Right ventricle myocardium inferior (tissue), 1 donor: ENCODE measurements around the gene KDELR3. TPM values are rescaled to one million over a fixed set of nuclear protein-coding genes. Genes with fewer than 3 reads are reported as not detected.

Source experiments
- ATAC-seq: fragments of 200-7000 bp; cut with Tn5 transposase; one replicate; pipeline ENCODE4 v1.9.1; 2020; ENCODE audit warnings: mild to moderate bottlenecking, moderate library complexity
- DNase-seq: peaks from one replicate; pipeline ENCODE4 v3.0.0; 2021; ENCODE audit errors: missing footprints
- intact Hi-C: fragments of 100-400 bp; cut with DNase I; formaldehyde crosslinking; loops from one replicate; pipeline ENCODE4 v1.11.0; 2022
- long read RNA-seq: library from polyadenylated mRNA; unstranded; transcript quantifications from one replicate; pipeline ENCODE4 v2.0.0, GENCODE V29; 2021
- total RNA-seq: library from RNA; stranded (reverse); fragmentation: NEBNext Ultra II Directional; extraction: Animal tissue kit (Norgen Biotek cat#: 25700); gene quantifications from one replicate; pipeline ENCODE4 v1.2.1, GENCODE V29; 2021
- donor health status: DM: no; HTN: yes; CAD: no; lungs with severe emphysema.

Gene KDELR3
- 4.4 TPM for total RNA-seq
- long read RNA-seq, partial matches to known transcripts: 1 of 4 reads
- long read RNA-seq, other reads (novel, unspliced or antisense): 0 of 4 reads

DNA sequence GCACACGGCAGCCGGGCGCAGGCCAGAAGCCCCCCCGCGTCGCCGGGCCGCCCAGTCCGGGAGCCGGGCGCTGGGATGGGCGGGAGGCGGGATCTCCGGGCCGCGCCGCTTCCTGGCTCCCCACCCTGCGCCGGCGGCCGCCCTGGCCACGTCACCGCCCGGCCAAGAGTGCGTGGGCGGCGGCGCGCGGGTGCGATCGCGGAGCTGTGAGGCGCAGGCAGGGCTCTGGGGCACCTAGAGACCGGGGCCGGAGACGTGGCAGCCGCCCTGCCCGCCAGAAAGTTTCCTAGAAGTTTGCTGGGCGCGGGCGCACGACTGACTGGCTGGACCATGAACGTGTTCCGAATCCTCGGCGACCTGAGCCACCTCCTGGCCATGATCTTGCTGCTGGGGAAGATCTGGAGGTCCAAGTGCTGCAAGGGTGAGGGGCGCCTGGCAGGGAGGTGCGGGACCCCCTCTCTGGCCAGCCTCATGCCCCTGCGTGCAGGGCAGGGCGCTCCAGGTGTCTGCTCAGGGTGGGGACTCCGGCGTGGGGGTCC is at the start of gene KDELR3:
Gene KDELR3 (plus strand): TSS at position 193 of the 539 bp plus-strand sequence. CDS start 138 bp downstream, at position 331.
- DNase-seq: peak; percentile 80
- peak; percentile 89 for ATAC-seq
- intact Hi-C loops: no loop called here

GRCh38 chr22:38418589-38418988 is 49.3 kb upstream of the KDELR3 start:
- intact Hi-C loops: loop anchor here (5.0 kb wide), 1 partner anchor 44 kb away; no protein-coding TSS in a partner anchor
- DNase-seq: no peak
- no peak for ATAC-seq

DNA sequence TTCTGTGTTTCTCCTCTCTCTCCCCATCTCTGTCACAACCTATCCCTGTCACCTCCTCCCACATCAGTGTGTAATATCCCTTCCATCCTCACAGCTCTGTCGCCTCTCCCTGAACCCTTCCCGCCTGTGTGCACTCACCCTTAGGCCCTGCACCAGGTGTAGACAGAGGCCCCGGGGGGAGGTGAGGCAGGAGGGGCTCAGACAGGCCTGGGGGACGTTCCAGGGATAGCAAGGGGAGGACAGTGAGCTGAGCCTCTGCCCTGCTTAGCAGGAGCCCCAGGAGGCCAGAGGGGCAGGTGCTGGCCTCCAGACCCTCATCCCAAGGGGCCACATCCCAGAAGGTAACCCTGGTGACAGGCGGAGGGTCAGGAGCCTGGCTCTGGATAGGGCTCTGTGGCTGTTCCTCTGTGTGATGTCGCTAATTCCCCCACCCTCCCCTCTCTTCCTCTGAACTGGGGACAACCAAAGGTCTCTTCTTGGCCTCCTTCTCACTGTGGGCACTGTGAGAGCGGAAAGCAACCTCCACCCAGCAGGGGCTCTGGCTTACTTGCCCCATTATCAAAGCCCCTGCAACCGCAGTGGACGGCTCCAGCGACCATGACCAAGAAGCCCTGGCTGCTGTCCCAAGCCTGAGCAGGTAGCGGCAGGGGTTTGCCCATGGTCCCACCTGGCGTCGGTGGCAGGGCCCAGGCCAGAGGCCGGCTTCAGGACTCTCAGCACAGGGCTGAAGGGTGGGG is 48.6 kb upstream of the KDELR3 start:
- intact Hi-C loops: loop anchor here (5.0 kb wide), 1 partner anchor 43 kb away; no protein-coding TSS in a partner anchor
- DNase-seq (peak; percentile 58), ATAC-seq (no peak)

DNA sequence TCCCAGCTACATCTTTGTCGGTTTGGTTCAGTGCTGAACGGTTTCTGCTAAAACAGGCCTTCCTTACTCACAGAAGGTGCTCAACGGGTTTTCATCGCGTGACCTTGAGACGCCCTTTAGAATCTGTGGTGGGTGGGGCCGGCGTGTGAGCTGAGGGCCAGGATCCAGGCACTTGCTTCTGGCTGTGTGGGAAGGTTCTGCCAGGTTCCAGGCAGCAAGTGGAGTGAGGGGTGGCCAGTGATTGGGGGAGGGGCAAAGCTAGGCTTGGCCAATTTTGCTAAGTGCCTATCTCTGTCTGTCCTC is 48.1 kb upstream of the KDELR3 start:
- DNase-seq (peak; percentile 60), ATAC-seq (no peak)
- intact Hi-C loops: loop anchor here (5.0 kb wide), 1 partner anchor 42 kb away; no protein-coding TSS in a partner anchor

GRCh38 chr22:38420734-38421133 is 47.2 kb upstream of the KDELR3 start:
- intact Hi-C loops: no loop called here
- DNase-seq (no peak), ATAC-seq (no peak)

DNA sequence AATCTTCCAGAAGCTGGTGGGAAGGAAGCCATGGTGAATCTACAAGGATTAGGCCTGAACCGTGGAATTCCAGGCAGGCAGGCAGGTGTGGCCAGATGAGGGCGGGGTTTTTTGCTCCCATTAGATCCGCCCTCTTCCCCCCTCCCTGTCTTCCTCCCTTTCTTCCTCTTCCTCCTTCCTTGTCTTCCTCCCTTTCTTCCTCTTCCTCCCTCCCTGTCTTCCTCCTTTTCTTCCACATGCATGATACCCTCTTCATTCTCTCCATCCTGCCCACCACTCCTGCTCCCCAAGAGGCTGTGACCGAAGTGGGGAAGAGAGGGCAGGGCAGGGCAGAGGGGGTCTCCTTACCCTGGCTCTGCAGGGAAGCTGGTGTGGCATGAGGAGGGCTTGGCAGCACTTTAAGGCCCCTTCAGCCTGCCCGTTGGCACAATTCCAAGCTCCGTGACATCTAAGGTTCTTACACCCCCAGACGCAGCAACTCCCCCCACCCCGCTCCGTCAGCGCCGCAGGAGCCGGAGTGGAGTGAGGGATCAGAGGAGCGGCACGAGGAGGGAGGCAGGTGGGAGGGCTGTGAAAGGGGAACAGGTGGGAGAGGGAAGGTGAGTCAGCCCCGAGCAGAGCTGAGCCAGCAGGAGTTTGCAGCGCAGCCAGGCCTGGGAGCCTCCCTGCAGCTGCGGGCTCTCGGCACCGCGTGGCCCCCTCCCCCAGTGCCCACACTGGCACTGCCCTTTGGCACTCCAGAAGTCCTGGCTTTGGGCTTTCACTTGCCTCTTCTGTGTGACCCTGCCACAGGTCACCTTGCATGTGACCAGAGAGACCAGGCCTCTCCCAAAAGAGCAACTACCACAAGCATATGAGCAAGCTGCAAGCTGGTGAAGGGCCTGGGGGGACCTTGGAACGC is 45.0 kb upstream of the KDELR3 start:
- intact Hi-C loops: no loop called here
- peak; percentile 11 for DNase-seq
- no peak for ATAC-seq

DNA sequence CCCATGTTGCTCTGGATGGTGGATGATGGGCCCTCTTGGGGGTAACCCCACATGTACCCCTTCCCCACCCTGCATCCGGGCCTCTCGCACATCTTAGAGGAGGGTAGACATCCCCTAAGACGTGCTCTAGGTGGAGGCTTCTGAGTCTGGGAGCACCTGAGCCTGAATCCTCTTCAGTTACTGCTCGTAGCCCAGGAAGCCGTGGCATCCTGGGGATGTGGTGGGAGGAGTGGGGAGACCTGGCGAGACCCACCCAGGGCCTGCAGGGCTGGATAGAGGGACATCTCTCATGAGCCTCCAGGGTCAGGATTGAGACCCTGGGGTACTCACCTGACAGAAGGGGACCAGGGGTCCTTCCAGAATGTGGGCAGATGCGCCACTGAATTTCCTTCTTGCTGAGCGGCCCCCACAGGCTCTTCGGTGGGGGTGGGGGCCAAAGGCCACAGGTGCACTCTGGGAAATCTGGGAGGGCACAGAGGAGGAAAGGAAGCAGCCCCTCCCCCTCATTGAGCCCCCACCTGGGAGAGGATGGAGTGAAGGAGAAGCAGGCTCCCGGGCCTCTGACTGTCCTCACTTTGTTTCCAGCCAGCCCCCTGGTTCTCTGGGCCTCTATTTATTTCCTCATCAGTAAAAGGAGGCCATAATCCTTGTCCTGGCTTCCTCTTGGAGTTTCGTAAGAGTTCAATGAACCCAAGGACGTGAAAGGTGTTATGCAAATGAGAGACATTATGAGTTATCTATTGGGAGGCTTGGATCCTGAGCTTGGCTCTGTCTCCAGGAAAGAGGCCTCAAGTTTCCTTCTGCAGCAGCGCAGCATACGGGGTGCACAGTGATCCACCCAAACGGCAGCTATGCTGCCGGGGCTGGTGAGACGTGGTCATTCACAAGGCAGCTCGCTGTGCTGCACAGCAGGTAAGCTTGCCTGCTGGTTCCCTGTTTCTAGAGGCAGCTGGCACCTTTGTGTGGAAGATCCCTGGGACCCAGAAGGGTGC is 44.1 kb upstream of the KDELR3 start:
- intact Hi-C loops: no loop called here
- no peak for ATAC-seq
- DNase-seq: peak; percentile 21

DNA sequence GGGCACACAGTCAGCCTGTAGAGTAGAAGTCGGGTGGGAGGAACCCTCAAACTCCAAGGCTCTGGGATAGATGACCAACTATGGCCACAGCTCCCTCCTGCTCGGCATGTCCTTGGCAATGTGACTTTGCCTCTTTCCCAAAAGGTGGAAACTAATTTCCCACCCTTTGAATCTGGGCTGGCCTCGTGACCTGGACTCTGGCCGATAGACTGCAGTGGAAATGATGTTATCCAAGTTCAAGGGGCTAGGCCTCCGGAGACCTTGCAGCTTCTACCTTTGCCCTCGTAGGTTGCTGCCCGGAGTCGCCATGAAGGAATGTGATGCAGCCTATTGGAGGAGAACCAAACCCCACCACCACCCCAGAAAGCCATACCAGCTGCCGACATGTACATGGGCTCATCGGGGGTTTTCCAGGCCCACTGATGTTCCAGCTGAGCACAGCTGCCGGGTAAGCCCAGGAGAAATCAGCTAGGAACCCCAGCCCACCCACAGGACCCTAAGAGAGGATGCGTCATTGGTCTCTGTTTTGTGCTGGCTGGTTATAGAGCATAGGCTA is 43.3 kb upstream of the KDELR3 start:
- intact Hi-C loops: no loop called here
- DNase-seq: peak; percentile 9
- no peak for ATAC-seq

DNA sequence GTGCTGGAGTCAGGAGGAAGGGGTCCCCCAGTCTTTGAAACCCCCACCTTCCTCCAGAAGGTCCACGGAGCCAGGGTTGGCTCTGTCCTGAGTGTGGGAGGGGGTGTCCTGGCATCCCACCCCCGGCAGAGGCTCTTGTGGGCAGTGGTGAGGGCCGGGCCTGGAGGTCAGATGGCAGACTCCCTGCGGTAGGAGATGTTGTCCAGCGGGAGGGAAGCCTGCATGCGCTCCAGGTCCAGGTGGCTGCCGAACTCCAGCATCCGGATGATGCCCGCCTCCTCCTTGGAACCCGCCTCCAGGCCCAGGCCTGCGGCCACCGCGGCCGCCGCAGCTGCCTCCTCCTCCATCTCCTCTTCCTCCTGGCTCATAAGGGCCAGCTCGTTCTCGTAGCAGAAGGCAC is 41.3 kb upstream of the KDELR3 start:
- ATAC-seq (no peak), DNase-seq (peak; percentile 13)
- intact Hi-C loops: no loop called here

DNA sequence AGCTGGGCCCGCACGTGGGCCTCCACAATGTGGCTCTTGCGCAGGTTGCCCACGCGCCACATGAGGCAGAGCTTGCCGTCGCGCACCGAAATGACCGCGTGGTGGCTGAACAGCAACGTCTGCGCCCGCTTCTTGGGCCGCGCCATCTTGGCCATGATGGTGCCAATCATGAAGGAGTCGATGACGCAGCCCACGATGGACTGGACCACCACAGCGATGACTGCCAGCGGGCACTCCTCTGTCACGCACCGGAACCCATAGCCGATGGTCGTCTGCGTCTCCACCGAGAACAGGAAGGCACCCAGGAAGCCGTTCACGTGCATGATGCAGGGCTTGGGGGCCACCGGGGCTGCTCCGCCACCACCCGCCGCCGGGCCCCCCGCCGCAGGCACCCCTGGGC is 40.4 kb upstream of the KDELR3 start:
- intact Hi-C loops: no loop called here
- no peak for ATAC-seq
- DNase-seq: peak; percentile 58

GRCh38 chr22:38427940-38428339 is 40.0 kb upstream of the KDELR3 start:
- DNase-seq: peak; percentile 32
- intact Hi-C loops: no loop called here
- no peak for ATAC-seq

GRCh38 chr22:38428714-38429113 is 39.2 kb upstream of the KDELR3 start:
- intact Hi-C loops: no loop called here
- DNase-seq (no peak), ATAC-seq (no peak)

GRCh38 chr22:38429499-38430068 is 38.3 kb upstream of the KDELR3 start:
- DNase-seq (peak; percentile 43), ATAC-seq (no peak)
- intact Hi-C loops: no loop called here

- intact Hi-C loops: no loop called here
- DNase-seq (no peak), ATAC-seq (peak; percentile 31)
Measured at GRCh38 chr22:38431266-38432010, 36.5 kb upstream of the KDELR3 start.

- DNase-seq: no peak
- intact Hi-C loops: no loop called here
- no peak for ATAC-seq
Measured at GRCh38 chr22:38432264-38432663, 35.6 kb upstream of the KDELR3 start.

DNA sequence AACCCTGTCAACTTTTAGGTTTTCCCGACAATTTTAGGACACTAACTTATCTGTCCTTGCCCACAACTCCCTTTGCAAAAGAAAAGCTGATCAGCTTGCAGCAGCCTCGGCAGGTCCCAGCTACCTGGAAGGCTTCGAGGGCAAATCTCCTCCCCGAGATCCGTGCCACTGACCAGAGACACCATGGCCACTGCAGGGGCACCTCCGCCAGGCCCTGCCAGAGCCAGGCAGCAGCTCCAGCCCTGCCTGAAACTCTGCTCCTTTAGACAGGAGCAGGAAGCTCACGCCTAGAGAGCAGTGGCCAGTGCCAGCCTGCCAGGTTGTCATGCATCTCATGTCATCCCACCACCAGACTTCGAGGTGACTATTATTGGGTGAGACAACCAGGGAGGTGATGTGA is 34.0 kb upstream of the KDELR3 start:
- ATAC-seq (no peak), DNase-seq (no peak)
- intact Hi-C loops: no loop called here

GRCh38 chr22:38435010-38435409 is 32.9 kb upstream of the KDELR3 start:
- intact Hi-C loops: no loop called here

More at GRCh38 chr22:38435010-38435409, 32.9 kb upstream of the KDELR3 start:
- DNase-seq (no peak), ATAC-seq (no peak)
